CD4-positive, alpha-beta T cell treated with Interleukin-1 beta for 1 hour (primary cell): ENCODE results near the gene DTNB.
"Not testable (repeated sequence)": the region's sequence is repeated elsewhere in the genome, so short reads cannot be mapped to it uniquely, and the experiment has no call there.

ENCODE experiments used
- DNase-seq, 2 donors: peaks; one replicate each; pipeline ENCODE4 v3.0.0-alpha.2; 2020 to 2022

DTNB gene

DNA sequence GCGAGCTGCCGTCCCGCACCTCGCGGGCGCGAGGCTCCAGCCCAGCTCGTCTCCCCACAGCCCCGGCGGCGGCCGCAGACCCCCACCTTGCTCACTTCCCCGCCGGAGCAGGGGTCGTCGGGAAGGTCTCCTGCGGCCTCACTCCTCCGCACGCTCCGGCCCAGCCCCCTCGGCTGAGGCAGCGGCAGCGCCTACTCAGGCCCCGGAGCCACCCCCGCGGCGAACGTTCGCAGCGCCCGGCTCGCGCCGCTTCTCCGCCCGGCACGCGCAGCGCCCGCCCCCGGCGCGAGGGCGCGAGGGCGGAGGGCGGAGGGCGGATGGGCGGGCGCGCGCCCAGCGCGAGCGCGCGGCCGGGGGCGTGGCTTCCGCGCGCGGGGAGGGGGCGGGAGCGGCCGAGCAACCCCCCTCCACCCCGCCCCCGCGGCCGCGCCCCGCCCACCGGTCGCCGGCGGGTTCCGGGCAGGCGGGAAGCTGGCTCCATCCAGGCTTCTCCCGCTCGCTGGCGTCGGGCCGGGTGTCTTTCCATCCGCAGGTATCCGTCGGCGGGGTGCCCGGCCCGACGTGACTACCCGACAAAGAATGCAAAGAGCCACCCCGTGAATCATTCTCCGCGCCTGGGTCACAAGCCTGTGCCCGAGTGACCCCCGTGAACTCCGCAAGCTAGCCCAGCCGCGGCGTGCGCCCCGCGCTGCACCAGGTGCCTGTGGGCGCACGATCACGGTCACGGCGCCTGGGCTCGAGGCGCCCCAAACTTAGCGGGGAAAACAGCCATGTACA lies at the start of gene DTNB:
DTNB (minus strand) TSS at position 278 of the 777 bp plus-strand sequence. CDS start 20,917 bp downstream, outside the sequence.
- peak; percentile 80 to 86 for DNase-seq

DNA sequence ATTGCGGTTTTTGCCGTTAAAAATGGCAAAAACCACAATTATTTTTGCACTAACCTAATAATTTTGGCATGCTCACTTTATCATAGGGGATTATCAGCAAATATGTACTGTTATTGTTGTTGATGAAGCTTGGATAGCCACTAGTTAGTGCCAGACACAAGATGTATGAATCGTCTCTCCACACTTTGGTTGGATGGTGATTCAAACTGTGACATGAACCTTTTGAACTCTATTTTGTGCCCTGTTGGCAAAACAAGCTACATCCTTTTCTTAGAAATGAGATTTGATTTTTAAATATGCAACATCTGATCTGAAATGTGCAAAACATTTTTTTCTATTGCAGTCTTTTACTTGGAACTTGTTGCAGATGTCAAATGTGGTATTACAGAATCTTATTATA lies 48.8 kb upstream of the DTNB start:
- DNase-seq = no peak

DNA sequence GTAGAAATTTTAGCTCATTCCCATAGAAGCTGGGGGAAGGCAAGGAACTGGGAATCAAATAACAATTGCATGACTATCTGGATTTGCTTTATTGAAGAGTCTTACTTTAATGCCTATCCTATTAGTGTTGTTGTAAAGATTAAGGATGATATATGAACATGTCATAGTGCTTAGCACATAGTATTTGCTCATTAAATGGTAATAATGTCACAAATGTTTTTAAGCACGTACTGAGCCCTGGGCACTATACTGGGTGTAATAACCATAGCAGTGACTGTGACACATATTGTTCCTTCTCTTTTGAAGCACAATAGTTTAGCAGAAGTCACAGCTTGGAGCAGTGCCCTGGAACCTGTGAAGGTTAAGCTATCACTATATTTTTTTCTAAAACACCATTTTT lies 47.2 kb upstream of the DTNB start:
- no peak for DNase-seq

DNA sequence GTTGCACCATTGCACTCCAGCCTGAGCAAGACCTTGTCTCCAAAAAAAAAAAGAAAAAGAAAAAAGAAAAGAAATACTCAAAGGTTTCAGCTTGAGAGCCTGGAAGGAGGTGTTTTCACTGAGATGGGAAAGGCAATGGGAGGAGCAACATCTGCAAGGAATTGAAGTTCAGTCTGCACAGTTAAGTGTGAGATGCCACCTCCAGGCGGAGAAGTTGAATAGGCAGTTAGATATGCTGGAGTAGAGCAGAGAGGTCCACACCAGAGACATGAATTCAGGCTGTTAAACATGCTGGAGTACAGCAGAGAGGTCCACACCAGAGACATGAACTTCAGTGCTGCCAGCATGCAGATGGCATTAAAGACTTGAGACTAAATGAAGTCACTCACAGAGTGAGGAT lies 41.4 kb upstream of the DTNB start:
- no peak for DNase-seq

DNA sequence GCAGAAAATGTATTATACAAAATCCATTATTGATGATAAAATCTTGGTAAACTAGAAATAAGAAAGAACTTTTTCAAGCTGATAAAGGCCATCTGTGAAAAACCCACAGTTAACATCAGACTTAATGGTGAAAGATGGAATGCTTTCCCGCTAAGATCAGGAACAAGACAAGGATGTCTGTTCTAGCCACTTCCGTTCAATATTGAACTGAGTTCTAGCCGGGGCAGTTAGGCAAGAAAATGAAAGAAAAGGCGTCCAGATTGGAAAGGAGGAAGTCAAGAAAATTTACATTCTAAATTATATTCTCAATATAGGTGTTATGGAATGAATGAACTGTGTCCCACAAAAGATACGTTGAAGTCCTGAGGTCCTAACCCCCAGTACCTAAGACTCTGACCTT lies 39.1 kb upstream of the DTNB start:
- DNase-seq = no peak

DNA sequence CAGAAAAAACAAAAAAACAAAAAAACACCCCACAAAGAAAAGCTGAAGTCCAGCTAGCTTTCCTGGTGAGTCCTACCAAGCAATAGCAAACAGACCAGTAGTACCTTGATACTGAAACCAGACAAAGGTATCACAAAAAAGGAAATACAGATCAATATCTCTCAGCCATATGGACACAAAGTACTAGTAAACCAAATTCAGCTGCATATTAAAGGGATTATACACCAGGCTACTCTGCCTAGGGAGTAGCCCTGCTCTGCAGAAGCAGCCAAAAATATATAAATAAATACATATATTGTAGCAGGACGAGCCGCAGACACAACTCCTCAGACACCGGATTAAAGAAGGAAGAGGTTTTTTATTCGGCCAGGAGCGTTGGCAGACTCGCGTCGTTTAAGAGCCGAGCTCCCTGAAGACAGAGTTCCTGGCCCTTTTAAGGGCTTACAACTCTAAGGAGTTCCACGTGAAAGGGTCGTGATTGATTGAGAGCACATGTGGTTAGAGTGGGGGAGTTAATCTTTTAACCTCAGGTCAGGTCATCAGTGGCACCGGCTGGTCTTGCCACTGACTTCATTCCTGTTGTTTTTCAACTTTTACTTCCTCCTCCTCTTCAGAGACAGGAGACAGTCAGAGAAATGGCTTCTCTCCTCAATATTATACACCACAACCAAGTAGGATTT lies 38.4 kb upstream of the DTNB start:
- DNase-seq = no peak

DNA sequence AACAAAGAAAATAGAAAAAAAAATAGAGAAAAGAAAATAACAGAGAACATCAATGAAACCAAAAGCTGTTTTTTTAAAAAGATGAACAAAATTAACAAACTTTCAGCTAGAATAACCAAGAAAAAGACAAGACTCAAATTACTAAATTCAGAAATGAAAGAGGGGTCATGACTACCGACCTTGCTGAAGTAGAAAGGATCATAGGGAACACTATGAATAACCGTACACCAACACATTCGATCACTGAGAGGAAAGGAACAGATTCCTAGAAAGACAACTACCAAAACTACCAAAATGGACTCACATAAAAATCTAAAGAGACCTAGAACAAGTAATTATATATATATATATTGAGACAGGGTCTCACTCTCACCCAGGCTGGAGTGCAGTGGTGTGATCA lies 37.4 kb upstream of the DTNB start:
- no peak for DNase-seq

DNA sequence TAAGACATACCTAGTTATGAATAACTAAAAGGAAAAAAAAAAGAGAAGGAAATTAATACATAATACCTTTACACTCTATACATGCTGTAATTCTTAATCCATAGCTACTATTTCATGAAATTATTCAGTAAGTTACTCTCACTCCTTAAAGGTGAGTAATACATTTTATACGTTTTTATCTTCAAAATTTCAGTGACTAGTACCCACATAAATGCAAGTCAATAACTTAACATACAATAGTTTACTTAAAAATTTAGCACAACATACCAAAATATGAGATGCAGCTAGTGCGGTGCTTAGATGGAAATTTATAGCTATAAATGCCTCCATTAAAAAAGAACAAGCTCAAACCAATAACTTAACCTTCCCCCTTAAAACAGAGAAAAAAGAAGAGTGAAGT lies 36.0 kb upstream of the DTNB start:
- no peak for DNase-seq

DNA sequence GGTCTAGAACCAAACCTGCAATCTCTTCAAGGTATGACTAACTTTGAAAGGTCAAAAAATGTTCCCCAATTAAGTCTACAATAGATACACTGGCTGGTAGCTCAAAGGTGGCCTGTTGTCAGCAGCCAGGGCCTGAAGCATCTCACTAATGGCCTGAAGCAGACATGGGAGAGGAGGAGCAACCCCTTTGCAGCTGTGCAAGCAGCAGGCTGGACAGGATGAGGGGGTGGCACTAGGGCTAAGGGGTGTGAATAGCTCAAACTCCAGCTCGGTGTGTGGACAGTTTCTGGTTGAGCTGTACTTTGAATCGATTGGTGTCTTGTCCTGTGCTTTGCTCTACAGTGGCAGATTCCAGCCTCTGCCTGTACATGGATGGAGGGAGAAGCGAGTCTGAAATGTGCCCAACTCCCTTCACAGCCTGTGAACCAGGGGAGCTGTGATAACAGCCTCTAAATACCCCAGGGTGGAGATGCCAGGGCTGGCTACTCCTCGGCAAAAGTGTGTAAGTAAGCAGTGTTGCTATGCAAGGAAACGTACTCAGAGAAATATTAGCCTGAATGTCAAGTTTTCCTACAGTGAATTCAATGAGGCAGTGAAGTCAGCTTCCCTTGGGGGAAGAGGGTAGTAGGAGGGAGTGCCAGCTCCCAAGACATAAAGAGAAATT lies 34.7 kb upstream of the DTNB start:
- DNase-seq = no peak

DNA sequence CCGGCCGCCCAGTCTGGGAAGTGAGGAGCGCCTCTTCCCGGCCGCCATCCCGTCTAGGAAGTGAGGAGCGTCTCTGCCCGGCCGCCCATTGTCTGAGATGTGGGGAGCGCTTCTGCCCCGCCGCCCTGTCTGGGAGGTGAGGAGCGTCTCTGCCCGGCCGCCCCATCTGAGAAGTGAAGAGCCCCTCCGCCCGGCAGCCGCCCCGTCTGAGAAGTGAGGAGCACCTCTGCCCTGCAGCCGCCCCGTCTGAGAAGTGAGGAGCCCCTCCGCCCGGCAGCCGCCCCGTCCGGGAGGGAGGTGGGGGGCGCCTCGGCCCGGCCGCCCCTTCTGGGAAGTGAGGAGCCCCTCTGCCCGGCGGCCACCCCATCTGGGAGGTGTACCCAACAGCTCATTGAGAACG lies 32.2 kb upstream of the DTNB start:
- not testable (repeated sequence) for DNase-seq

DNA sequence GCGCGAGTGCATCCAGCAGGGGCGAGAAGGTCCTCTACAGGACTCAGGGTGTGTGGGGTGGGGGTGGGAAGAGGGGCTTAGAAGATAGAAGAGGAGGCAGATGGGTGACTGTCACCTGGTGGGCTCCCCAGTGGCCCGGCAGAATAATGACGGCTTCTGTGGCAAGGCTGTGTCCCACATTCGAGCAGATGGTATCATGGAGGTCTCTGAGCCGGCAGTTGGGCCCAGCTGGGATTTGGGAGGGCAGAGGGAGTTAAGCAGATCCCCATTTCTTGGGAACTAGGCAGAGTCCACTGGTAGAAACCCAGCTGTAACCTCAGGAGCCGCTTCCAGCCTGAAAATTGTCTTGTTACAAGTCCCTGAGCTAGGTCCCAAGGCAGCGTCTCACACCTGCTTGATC lies 28.4 kb upstream of the DTNB start:
- DNase-seq = no peak

DNA sequence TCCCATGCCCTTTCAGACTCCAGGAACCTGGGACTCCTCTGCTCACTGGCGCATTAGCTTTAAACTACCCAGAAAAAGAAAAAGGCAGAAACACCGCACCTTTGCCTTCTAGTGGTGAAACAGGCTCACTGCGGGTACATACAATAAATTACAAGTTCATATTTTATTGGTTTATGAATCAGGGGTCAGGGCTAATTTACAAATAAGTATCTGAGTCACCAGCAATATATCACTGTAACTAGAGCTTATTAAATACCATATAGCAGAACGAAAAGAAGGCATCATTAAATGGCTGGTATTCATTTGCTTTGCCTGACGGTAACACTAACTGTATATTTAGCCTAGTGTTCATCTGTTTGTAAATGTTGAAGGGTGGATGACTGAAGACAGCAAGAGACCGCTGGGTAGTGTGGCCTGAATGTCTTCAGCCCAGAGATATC lies 26.9 kb upstream of the DTNB start:
- DNase-seq = peak in 1 of 2 donors; percentile 42

DNA sequence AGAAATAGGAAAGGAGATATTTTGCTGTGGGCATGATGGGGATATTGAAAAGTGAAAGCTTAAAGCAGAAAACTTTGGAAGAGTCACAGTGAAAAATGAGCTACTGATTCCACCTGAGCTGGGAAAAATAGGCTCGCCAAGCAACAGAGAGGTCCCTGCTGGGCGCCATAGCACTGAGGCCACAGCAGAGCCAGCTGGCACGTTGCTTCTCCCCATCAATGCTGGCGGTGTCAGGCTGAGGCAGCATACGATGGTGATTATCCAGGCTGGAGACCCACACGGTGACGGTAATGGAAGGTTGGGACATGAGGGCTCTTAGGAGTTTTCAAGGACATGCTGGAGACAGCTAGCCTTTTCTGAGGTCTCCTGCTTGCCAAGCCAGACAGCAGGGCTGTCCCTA lies 25.8 kb upstream of the DTNB start:
- DNase-seq = no peak

DNA sequence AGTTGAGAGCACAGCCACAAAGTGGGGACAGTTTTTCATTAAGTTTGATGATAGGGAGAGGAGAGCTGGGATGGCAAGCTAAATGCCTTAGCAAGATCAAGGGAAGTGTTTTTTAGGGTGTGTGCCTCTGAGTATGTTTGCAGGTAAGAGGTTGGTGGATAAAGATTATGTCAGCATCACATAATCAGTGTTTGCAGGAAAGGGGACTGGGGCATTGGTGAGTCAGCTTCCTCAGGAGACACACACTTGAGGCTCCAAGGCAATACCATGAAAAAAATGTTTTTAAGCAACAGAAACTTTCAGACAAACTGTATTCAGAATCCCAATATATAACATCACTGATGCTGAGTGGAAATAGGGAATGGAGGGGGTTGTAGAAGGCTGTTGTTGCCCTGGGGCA lies 25.4 kb upstream of the DTNB start:
- DNase-seq = no peak

DNA sequence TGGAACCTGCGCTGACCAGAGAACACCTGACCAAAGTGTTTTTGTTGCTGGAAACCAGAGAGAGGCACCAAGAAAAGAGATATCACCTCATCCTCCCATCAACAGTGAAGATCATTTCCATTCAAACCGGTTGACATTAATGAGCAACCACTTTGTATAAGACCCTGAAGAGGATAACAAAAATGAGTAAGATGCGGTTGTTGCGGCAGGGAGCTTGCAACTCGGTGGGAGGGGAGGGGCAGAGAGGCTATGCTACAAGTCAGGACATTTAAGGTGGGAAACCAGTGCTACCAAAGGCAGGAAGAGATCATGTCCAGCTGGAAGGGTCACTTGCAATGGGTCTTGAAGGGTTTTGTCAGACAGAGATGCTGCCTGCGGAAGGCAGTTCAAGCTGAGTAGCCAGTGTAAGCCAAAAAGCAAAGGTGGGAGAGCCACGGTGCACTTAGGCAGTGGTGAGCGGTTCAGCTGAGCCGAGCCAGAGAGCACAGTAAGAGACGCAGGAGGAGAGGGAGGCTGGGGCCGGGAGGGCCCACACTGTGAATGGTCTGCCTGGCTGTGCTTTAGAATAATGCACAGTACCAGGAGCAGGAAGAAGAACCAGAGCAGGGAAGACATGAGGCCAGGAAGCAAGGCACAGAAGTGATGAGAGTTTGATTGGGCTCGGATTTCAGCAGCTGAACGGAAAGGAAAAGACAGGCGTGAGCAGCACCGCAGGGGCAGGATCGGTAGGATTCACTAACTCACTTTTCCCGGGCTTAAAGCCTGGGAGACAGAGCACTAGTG lies 24.4 kb upstream of the DTNB start:
- DNase-seq = no peak

DNA sequence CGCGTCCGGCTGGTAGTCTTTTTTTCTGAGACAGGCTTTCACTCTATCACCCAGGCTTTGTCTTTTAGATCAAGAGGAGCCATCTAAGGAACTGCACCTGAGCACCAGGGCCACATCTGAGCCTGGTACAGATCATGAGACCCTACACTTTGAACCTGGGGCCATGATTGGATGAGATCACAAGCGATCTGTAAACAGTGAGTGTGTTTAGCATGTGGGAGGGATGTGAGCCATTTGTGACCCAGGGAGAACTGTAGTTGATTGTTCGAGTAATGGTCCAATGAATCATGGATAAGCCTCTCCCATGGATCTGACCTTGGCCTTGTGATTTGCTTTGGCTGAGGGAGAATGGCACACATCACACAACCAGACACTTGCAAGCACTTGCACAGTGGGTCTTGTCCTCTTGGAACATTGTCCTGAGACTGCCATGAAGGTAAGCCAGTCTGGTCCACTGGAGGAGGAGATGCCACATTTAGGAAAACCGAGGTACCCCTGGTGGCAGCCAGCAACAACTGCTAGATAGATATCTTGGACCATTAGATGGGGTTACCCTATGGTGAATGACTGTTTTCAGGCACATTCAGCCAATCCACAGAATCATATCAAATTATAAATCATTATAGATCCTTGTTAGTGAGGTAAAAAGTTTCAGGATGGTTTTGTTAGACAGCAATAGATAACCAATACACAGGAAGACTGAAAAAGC lies 19.5 kb upstream of the DTNB start:
- no peak for DNase-seq

DNA sequence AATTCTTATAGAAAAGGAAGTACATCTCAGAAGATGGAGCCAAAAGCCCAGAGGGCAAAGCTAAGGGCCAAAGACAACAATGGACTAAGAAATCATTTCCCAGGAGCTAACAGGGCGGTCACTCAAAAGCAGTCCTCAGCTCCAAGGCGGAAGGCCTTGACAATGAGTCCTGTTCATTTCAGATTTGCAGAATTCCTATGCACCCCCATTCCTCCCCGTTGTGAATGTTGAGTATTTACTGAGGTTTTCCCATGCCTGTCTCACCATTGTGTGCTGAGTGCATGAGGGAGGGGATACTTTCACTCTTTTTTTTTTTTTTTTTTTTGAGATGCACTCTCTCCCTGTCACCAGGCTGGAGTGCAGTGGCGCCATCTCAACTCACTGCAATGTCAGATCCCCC lies 18.8 kb upstream of the DTNB start:
- DNase-seq = no peak

DNA sequence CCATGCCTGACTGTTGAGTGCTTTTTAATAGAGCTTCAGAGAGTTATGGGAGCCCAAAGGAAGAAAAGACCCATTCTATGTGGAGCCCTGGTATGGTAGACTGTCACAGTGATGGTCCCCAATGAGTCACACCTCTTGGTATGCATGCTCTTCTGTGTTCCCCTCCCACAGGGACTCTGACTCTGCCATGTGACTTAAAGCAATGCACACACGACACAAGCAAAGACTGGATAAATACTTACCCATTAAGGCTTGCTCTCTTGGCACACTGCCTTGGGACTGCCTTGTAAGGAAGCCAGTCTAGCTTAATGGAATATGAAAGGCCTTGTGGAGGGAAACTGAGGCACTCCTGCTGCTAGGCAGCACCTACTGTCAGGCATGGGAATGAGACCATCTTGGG lies 16.7 kb upstream of the DTNB start:
- no peak for DNase-seq

DNA sequence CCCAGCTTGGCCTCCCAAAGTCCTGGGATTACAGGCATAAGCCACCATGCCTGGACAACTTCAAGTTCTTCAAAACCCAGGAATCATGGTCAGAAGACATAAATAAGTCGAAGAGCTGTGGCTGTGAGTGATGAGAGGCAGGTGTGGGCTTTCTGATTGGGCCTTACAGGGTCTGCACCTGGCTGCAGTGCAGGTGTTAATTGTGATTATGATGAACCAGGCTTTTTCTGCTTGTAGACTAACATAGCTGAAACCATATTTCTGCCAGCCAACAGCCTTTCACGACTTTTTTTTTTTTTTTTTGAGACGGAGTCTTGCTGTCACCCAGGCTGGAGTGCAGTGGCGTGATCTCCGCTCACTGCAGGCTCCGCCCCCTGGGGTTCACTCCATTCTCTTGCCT lies 14.9 kb upstream of the DTNB start:
- no peak for DNase-seq

DNA sequence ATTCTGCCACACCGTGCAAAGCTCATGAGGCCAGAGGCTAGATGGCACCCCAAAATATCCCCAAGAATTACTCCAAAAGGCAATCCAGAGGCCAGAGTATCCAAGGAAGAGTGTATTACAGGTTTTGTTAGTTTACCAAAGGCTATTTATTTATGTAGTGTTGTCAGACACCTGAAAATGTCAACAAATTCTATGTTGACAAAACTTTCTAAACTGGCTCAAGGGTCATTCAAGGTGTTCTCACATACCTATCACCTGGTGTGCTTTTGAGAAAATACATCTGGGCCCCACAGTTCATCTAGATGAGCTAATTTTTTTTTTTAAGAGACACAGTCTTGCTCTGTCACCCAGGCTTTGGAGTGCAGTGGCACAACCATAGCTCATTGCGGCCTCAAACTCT lies 12.4 kb upstream of the DTNB start:
- DNase-seq = no peak

DNA sequence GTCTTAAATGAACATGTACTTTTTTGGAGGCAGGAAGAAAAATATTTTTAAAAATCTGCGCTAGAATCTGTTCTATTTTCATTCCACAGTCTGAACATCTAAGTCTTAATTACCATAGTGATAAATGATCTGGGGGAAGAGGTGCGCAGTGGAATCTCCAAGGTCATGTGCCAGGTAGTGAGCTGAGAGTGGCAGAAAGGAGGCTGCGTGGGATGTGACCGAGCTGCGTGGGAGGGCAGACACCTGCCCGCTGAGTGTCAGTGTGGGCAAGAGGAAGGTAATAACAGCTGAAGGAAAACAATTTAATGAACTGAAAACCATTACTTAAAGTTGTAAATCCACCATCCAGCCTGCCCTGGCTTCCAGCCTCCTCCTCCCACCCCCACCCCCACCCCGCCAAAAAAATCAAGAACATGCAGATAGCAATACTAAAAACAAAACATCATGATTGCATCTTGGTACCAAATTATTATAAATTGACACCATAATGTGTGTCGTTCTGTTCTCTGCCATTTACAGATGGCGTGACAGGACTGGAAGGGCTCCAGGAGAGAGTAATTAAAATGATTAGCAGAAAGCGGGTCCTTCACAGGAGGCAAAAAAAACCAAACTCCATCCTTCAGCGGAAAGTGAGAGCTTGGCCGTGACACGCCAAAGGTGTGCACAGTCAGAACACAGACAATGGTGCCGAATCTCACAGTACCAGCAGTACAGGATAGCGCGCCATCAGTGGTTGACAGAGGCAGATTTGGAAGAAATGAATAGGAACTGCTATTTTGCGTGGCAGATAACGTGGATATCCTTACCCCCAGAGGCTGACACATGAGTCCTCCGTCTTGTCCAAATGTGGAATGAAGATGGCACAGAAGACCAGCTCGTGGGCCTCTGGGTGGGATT lies 11.4 kb upstream of the DTNB start:
- no peak for DNase-seq

DNA sequence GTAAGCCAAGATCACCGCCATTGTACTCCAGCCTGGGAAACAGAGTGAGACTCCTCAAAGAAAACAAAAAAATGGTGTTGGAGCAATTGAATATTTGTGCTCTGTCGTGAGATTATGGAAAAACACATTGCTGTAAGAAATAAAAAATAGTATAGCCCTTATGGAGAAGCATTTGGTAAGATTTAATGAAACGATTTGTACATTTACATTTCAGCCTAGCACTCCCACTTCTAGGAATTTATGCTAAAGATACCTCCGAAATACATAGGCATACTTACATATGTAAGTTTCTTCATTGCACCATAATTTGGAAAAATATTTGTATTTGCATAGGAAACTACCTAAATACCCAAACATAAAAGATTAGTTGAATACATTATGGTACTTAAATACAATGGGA lies 8.7 kb upstream of the DTNB start:
- no peak for DNase-seq
